ENCODE measurements around the gene ZNF324B.
"Not testable (repeated sequence)": the region's sequence is repeated elsewhere in the genome, so short reads cannot be mapped to it uniquely, and the experiment has no call there.

DNA sequence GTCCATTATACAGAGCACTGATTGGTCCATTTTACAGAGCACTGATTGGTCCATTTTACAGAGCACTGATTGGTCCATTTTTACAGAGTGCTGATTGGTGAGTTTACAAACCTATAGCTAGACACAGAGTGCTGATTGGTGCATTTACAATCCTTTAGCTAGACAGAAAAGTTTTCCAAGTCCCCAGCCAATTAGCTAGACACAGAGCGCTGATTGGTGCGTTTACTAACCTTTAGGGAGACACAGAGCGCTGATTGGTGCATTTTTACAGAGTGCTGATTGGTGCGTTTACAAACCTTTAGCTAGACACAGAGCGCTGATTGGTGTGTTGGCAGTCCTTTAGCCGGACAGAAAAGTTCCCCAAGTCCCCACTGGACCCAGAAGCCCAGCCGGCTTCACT lies 8.4 kb upstream of the ZNF324B start:
- not testable (repeated sequence) for TF ChIP-seq POLR2A (IDR thresholded peaks at IDR 0.05; ENCODE audit: low read depth, low read length); MTA3 (IDR thresholded peaks at IDR 0.05; ENCODE audit: borderline replicate concordance, low read length)
